Cardiac fibroblast (primary cell): ENCODE data around the gene RASD1.

ENCODE experiments used
- DNase-seq, 2 donors: peaks; one replicate each; pipeline versions ENCODE4 v3.0.0 to v3.0.0-alpha.2; 2010; ENCODE audit warnings: low read depth in 2 of 2
- H3K4me3 ChIP-seq, 2 donors: replicated peaks in 1 of 2; 1 replicate in 1 of 2; 2 replicates in 1 of 2; pipeline ENCODE4 v1.5.1; 2011; ENCODE audit warnings: low read depth in 2 of 2, low read length in 2 of 2, mild to moderate bottlenecking in 2 of 2, moderate library complexity in 1 of 2
- TF ChIP-seq, protein P1 (sequence below): IDR thresholded peaks from one replicate; pipeline ENCODE4 v1.5.1; 2011; ENCODE audit warnings: low read depth, mild to moderate bottlenecking, low read length, inconsistent platforms

RASD1 gene

DNA sequence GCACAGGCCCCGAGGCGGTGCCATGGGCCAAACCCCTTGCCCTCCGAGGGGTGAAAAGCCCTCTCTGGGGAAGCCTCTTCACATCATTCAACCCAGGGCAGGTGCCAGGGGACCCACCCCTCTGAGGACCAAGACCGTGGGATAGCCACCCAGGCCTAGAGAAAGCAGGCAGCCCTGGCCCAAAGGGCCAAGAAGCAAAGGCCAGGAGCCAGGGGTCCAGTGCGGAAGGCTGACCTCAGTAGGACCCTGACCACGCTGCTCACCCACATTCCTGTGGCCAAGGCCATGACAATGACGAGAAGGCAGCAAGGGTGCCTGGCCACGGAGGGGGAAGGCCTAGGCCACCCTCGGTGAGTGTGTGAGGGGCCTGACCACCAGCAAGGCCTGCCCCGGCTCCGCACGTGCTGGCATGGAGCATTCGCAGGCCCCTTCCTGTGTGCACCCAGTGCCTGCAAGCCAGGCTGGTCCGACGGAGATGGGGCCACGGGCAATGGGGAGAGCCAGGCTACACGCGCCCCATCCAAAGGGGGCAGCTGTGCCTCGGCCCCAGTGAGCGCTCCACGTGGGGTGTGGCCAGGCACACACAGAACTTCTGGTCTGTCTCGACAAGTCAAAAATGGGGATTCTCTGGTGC lies 24.5 kb upstream of the RASD1 start:
- H3K4me3 ChIP-seq = no peak overlapping the region
- TF ChIP-seq, protein P1, sequence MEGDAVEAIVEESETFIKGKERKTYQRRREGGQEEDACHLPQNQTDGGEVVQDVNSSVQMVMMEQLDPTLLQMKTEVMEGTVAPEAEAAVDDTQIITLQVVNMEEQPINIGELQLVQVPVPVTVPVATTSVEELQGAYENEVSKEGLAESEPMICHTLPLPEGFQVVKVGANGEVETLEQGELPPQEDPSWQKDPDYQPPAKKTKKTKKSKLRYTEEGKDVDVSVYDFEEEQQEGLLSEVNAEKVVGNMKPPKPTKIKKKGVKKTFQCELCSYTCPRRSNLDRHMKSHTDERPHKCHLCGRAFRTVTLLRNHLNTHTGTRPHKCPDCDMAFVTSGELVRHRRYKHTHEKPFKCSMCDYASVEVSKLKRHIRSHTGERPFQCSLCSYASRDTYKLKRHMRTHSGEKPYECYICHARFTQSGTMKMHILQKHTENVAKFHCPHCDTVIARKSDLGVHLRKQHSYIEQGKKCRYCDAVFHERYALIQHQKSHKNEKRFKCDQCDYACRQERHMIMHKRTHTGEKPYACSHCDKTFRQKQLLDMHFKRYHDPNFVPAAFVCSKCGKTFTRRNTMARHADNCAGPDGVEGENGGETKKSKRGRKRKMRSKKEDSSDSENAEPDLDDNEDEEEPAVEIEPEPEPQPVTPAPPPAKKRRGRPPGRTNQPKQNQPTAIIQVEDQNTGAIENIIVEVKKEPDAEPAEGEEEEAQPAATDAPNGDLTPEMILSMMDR = no peak
- DNase-seq = no peak

GRCh38 chr17:17519886-17520285 lies 23.7 kb upstream of the RASD1 start:
- DNase-seq = no peak
- TF ChIP-seq, protein P1 = no peak
- H3K4me3 ChIP-seq = no peak overlapping the region

DNA sequence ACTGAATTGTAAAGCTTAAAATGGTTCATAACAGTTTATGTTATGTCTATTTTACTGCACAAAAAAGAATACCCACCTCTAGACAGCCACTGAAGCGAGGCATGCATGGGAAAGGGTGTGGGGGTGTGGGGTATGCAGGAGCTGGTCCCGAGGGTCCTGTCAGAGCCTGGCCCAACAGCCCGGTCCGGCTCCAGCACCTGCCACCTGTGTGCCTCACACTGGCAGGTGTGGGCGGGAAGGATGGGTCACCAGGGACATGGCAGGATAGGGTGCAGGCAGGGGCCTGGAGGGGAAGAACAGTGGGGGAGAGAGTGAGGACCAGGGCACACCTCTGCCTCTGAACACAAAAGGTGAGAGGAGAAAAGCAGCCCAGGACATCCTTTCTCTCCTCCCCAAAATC lies 22.8 kb upstream of the RASD1 start:
- H3K4me3 ChIP-seq = no peak overlapping the region
- DNase-seq = no peak
- TF ChIP-seq, protein P1 = no peak

DNA sequence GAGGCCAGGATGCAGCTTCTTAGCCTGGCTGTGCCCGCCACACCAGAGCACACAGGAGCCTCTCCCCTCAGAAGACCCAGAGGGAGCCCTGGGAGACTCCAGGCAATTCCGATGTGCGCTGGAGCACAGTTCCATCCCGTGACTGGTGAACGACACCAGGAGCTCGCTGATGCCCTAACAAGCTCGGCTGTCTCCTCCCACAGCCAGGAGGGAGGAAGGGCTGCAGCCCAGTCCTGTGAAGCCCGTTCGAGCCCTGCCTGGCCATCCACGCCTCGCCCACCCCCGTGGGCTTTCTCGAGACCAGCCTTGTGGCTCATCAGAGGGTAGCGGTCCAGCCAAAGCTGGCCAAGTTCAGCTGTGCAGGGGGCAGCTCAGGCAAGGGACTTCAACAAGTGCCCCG lies 21.8 kb upstream of the RASD1 start:
- H3K4me3 ChIP-seq = no peak overlapping the region
- TF ChIP-seq, protein P1 = no peak
- DNase-seq = no peak

DNA sequence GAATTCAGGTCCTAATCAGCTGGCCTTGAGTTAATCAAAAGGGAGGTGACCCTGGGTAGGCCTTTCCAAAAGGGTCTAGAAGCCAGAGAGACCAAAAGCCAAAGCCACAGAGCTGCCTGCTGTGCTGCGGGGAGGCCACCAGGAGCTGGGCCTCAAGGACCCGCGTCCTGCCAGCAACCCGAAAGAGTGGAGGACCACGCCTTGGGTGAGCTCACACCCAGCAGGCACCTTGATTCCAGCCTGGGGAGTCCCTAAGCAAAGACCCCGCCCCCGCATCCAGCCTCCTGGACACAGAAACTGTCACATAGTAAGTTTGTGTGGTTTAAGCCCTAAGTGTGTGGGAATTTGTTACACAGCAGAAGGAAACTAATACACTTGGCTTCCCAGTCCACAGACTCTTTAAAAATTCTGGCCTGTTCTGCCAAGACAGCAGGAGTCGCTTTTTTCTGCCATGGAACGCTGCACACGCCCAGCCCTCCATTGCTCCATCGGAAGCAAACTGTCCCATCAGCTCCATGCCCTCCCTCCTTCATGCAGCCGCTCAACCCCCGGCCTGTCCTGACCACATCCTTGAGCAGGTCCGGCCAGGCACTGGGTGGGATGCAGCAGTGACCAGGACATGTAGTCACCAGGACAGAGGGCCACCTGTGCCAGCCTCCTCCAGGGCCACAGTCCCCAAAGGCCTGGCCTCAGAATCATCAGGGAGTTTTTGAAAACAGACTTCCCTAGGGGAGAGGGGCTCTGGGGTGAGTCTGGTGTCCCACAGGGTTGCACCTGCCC lies 20.9 kb upstream of the RASD1 start:
- DNase-seq = no peak
- no peak overlapping the region for H3K4me3 ChIP-seq
- TF ChIP-seq, protein P1 = no peak

DNA sequence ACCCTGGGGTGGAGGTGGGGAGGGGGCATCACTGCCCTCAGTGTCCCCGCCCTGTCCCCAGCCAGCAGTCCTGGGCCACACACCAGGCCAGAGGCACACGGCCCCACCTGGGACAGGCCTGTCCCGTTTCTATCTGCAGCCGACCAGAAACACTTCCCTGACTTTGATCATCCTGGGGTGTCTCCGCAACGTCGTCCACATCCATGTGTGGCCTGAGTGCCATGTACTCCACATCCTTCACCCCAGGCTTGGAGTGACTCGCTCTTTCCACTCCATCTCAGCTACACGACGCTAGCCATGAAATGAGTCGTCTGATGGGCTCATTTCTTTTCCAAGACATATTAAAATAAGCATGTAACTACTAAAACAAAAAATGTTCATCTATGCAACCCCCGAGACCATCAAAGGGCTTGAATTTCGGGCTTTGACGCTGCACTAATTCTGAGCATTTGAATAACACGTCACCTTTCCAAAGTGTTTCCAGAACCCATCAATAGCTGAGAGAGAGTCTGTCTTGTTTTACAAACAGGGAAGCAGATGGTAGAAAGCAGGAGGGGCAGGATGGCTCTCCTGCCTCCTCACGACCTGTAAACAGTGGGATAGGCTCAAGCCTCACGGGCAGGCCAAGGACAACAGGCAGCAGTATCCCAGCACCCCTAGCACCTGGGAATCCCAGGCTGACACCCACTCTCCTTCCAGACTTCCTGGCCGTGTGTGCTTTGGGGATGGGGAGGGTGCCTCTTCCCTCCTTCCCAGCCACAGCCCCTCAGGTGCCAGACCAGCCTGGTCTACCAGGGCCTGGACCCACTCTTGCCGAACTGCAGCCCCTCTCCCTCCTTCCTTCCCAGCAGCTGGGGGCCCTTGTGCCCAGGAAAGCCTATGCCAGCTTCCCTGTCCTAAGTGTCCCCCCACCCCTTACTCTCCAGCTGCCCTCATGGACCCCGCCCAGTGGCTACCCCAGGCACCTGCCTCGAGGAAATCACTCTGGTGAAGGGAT lies 20.0 kb upstream of the RASD1 start:
- no peak overlapping the region for H3K4me3 ChIP-seq
- DNase-seq = peak; percentile 22 to 48
- TF ChIP-seq, protein P1 = no peak
